A172 (cell line): ENCODE data around the gene SMIM1. TPM values are rescaled to one million over a fixed set of nuclear protein-coding genes. Genes with fewer than 3 reads are reported as not detected.

ENCODE experiments used
- DNase-seq: peaks from one replicate; pipeline ENCODE4 v3.0.0-alpha.2; 2015; ENCODE audit warnings: low spot score
- total RNA-seq: library from RNA; depleted of rRNA; stranded (reverse); fragments of >200 nt; shearing (Covaris generic); gene quantifications from 2 replicates; pipeline ENCODE4 v1.2.3, GENCODE V29; 2014

SMIM1 gene
- total RNA-seq, 1 experiment from 2014 or later = not detected

- DNase-seq = no peak
Measured at GRCh38 chr1:3756394-3756793, 16.2 kb upstream of the SMIM1 start.

- DNase-seq = no peak
Measured at GRCh38 chr1:3759164-3759563, 13.4 kb upstream of the SMIM1 start.

- no peak for DNase-seq
Measured at GRCh38 chr1:3759796-3760195, 12.8 kb upstream of the SMIM1 start.

GRCh38 chr1:3761296-3762010 is 11.1 kb upstream of the SMIM1 start:
- DNase-seq = no peak

- DNase-seq = no peak
Measured at GRCh38 chr1:3762151-3762872, 10.2 kb upstream of the SMIM1 start.

GRCh38 chr1:3762873-3763228 is 9.7 kb upstream of the SMIM1 start:
- DNase-seq = no peak

GRCh38 chr1:3763351-3764125 is 9.0 kb upstream of the SMIM1 start:
- DNase-seq = no peak

GRCh38 chr1:3767328-3767925 is 5.1 kb upstream of the SMIM1 start:
- no peak for DNase-seq

- DNase-seq = no peak
Measured at GRCh38 chr1:3768811-3769390, 3.6 kb upstream of the SMIM1 start.

- DNase-seq = no peak
Measured at GRCh38 chr1:3770047-3770765, 2.3 kb upstream of the SMIM1 start.

- DNase-seq = no peak
Measured at GRCh38 chr1:3771108-3772026, 1.2 kb upstream of the SMIM1 start.

- no peak for DNase-seq
Measured at GRCh38 chr1:3772027-3772714, 378 bp upstream of the SMIM1 start.

GRCh38 chr1:3773572-3774275 is 1.2 kb downstream of the SMIM1 start:
- no peak for DNase-seq

GRCh38 chr1:3774276-3774945 is 1.9 kb downstream of the SMIM1 start:
- DNase-seq = no peak

- DNase-seq = peak; percentile 4
Measured at GRCh38 chr1:3774946-3775489, 2.5 kb downstream of the SMIM1 start.

- DNase-seq = peak; percentile 49
Measured at GRCh38 chr1:3775490-3776230, 3.1 kb downstream of the SMIM1 start.

- no peak for DNase-seq
Measured at GRCh38 chr1:3776231-3776961, 3.8 kb downstream of the SMIM1 start.
